ENCODE measurements around the gene ATXN7L1.

- no peak for TF ChIP-seq POLR2A (IDR thresholded peaks at IDR 0.05; ENCODE audit: low read depth)
- TF ChIP-seq, protein P1, sequence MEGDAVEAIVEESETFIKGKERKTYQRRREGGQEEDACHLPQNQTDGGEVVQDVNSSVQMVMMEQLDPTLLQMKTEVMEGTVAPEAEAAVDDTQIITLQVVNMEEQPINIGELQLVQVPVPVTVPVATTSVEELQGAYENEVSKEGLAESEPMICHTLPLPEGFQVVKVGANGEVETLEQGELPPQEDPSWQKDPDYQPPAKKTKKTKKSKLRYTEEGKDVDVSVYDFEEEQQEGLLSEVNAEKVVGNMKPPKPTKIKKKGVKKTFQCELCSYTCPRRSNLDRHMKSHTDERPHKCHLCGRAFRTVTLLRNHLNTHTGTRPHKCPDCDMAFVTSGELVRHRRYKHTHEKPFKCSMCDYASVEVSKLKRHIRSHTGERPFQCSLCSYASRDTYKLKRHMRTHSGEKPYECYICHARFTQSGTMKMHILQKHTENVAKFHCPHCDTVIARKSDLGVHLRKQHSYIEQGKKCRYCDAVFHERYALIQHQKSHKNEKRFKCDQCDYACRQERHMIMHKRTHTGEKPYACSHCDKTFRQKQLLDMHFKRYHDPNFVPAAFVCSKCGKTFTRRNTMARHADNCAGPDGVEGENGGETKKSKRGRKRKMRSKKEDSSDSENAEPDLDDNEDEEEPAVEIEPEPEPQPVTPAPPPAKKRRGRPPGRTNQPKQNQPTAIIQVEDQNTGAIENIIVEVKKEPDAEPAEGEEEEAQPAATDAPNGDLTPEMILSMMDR (IDR thresholded peaks at IDR 0.05), result no peak
- no peak for TF ChIP-seq EP300 (IDR thresholded peaks at IDR 0.05)
Measured at GRCh38 chr7:105584165-105584564, 292.2 kb downstream of the ATXN7L1 start.

Measured in esophagus muscularis mucosa (tissue), 4 donors.